ENCODE measurements around the gene RNF43. TPM values are rescaled to one million over a fixed set of nuclear protein-coding genes. Genes with fewer than 3 reads are reported as not detected.
A peak's percentile ranks its signal among the peaks of the same experiment; 100 is the strongest.

Gene RNF43
- total RNA-seq, 4 donors from 2014 or later: 6.4 to 13.8 (median 8.1) TPM

GRCh38 chr17:58410714-58411407, 6.5 kb downstream of the RNF43 start:
- H3K4me3 ChIP-seq: no peak overlapping the region
- H3K27ac ChIP-seq: peak overlapping the region in 3 of 4 donors; percentile 41 to 87 (median 83)
- H3K4me1 ChIP-seq: peaks cover 0 to 72% (median 4%) of the 10 kb centered on the region in 3 donors
- no peak for TF ChIP-seq POLR2A (IDR thresholded peaks at IDR 0.05)
- no peak for TF ChIP-seq CTCF (IDR thresholded peaks at IDR 0.05)
- no peaks in the 10 kb centered on the region for H3K36me3 ChIP-seq
- intact Hi-C loops (cut with DNase I): no loop called here
- H3K27me3 ChIP-seq: no peaks in the 10 kb centered on the region
- DNase-seq: no peak
- no peaks in the 10 kb centered on the region for H3K9me3 ChIP-seq

- Histone ChIP-seq H3K27ac (peak overlapping the region in 2 of 4 donors; percentile 16 to 51), H3K36me3 (no peaks in the 10 kb centered on the region), H3K4me1 (peaks cover 0 to 74% (median 4%) of the 10 kb centered on the region in 3 donors), H3K4me3 (no peak overlapping the region), H3K9me3 (no peaks in the 10 kb centered on the region), H3K27me3 (no peaks in the 10 kb centered on the region)
- no peak for DNase-seq
- WGBS, 2 donors: 45 to 50% methylated on average over 5 of the region's 5 CpGs
- intact Hi-C loops (cut with DNase I): no loop called here
- TF ChIP-seq CTCF (IDR thresholded peaks at IDR 0.05) (no peak), POLR2A (IDR thresholded peaks at IDR 0.05) (no peak)
These were observed 7.9 kb downstream of the RNF43 start for GRCh38 chr17:58409432-58409831.

GRCh38 chr17:58403311-58403710, 14.0 kb downstream of the RNF43 start:
- 20 to 52% methylated on average over 6 of the region's 6 CpGs for WGBS, 2 donors
- Histone ChIP-seq H3K9me3 (no peaks in the 10 kb centered on the region), H3K27me3 (peaks cover 0 to 6% (median 0%) of the 10 kb centered on the region in 4 donors), H3K4me3 (no peak overlapping the region), H3K36me3 (no peaks in the 10 kb centered on the region), H3K27ac (peak overlapping the region; percentile 42 to 72 (median 66)), H3K4me1 (peaks cover 0 to 87% (median 13%) of the 10 kb centered on the region in 3 donors)
- DNase-seq: no peak
- intact Hi-C loops (cut with DNase I): no loop called here
- TF ChIP-seq CTCF (IDR thresholded peaks at IDR 0.05): no peak
- TF ChIP-seq POLR2A (IDR thresholded peaks at IDR 0.05): no peak

- Histone ChIP-seq H3K4me3 (no peak overlapping the region), H3K27ac (peak overlapping the region; percentile 42 to 72 (median 66)), H3K4me1 (peaks cover 0 to 89% (median 13%) of the 10 kb centered on the region in 3 donors), H3K36me3 (no peaks in the 10 kb centered on the region), H3K9me3 (no peaks in the 10 kb centered on the region), H3K27me3 (peaks cover 0 to 6% (median 0%) of the 10 kb centered on the region in 4 donors)
- intact Hi-C loops (cut with DNase I): no loop called here
- no peak for TF ChIP-seq POLR2A (IDR thresholded peaks at IDR 0.05)
- no peak for TF ChIP-seq CTCF (IDR thresholded peaks at IDR 0.05)
- 14 to 36% methylated on average over 1 of the region's 1 CpG for WGBS, 2 donors
- no peak for DNase-seq
These were observed 14.7 kb downstream of the RNF43 start for GRCh38 chr17:58402679-58403078.

GRCh38 chr17:58402047-58402446, 15.3 kb downstream of the RNF43 start:
- peaks cover 0 to 88% (median 13%) of the 10 kb centered on the region in 3 donors for H3K4me1 ChIP-seq
- H3K27ac ChIP-seq: peak overlapping the region; percentile 19 to 72 (median 54)
- no peak for DNase-seq
- intact Hi-C loops (cut with DNase I): no loop called here
- H3K36me3 ChIP-seq: no peaks in the 10 kb centered on the region
- no peaks in the 10 kb centered on the region for H3K9me3 ChIP-seq
- no peak overlapping the region for H3K4me3 ChIP-seq
- TF ChIP-seq POLR2A (IDR thresholded peaks at IDR 0.05) (no peak), CTCF (IDR thresholded peaks at IDR 0.05) (no peak)
- H3K27me3 ChIP-seq: peaks cover 0 to 6% (median 0%) of the 10 kb centered on the region in 4 donors
